Suppressor macrophage treated with lipopolysaccharide for 1 hour (primary cell): Measurements from ENCODE around the gene ACIN1.
"Not testable (repeated sequence)": the region's sequence is repeated elsewhere in the genome, so short reads cannot be mapped to it uniquely, and the experiment has no call there.

Experiments
- DNase-seq, 3 donors: peaks; one replicate each; pipeline ENCODE4 v3.0.0-alpha.2; 2020 to 2022

The ACIN1 gene

GRCh38 chr14:23040100-23040499 is 54.8 kb downstream of the ACIN1 start:
- no peak for DNase-seq

GRCh38 chr14:23035303-23036144 is 59.4 kb downstream of the ACIN1 start:
- no peak for DNase-seq

- DNase-seq: peak; percentile 92 to 96 (median 95)
Observed at GRCh38 chr14:23034498-23035302, 60.2 kb downstream of the ACIN1 start, which contains the start of gene PSMB5. Gene PSMB5 (minus strand): TSS chr14:23034900. CDS start chr14:23034881, 19 bp downstream.

GRCh38 chr14:23033801-23034497 is 61.0 kb downstream of the ACIN1 start:
- DNase-seq: peak in 1 of 3 donors; percentile 25

GRCh38 chr14:23033251-23033727 is 61.6 kb downstream of the ACIN1 start:
- no peak for DNase-seq

GRCh38 chr14:23030936-23031335 is 64.0 kb downstream of the ACIN1 start:
- DNase-seq: no peak

- peak in 1 of 3 donors; percentile 10 for DNase-seq
Observed at GRCh38 chr14:23028799-23029198, 66.1 kb downstream of the ACIN1 start.

- peak in 1 of 3 donors; percentile 13 for DNase-seq
Observed at GRCh38 chr14:23025151-23025814, 69.7 kb downstream of the ACIN1 start.

- DNase-seq: no peak
Observed at GRCh38 chr14:23024612-23025075, 70.3 kb downstream of the ACIN1 start.

GRCh38 chr14:23023795-23024152 is 71.2 kb downstream of the ACIN1 start:
- DNase-seq: no peak

- no peak for DNase-seq
Observed at GRCh38 chr14:23023022-23023794, 71.7 kb downstream of the ACIN1 start.

GRCh38 chr14:23021889-23022442 is 73.0 kb downstream of the ACIN1 start:
- no peak for DNase-seq

GRCh38 chr14:23021434-23021833 is 73.5 kb downstream of the ACIN1 start:
- no peak for DNase-seq

- no peak for DNase-seq
Observed at GRCh38 chr14:23020143-23021128, 74.5 kb downstream of the ACIN1 start.

- no peak for DNase-seq
Observed at GRCh38 chr14:23018107-23018506, 76.8 kb downstream of the ACIN1 start.

GRCh38 chr14:23017091-23017490 is 77.8 kb downstream of the ACIN1 start:
- DNase-seq: no peak

- DNase-seq: peak in 1 of 3 donors; percentile 17
Observed at GRCh38 chr14:23015618-23016017, 79.3 kb downstream of the ACIN1 start.

GRCh38 chr14:23013749-23014054 is 81.2 kb downstream of the ACIN1 start:
- DNase-seq: not testable (repeated sequence)

- DNase-seq: no peak
Observed at GRCh38 chr14:23013054-23013748, 81.7 kb downstream of the ACIN1 start.
